Peyer's patch (tissue), 4 donors: ENCODE data around the gene WDR64. TPM values are rescaled to one million over a fixed set of nuclear protein-coding genes. Genes with fewer than 3 reads are reported as not detected.

ENCODE experiments used
- DNase-seq, 3 donors: peaks; one replicate each; pipeline ENCODE4 v3.0.0-alpha.2; 2017 to 2019
- H3K27ac ChIP-seq, 4 donors: fragments of 200-600 bp; sonication (generic); one replicate each; pipeline ENCODE4 v1.5.1; 2016 to 2019
- H3K27me3 ChIP-seq, 2 donors: fragments of 200-600 bp; sonication (generic); one replicate each; pipeline ENCODE4 v1.5.1; 2019
- H3K36me3 ChIP-seq, 3 donors: fragments of 200-600 bp; sonication (generic); one replicate each; pipeline ENCODE4 v1.5.1; 2016 to 2019
- H3K4me1 ChIP-seq, 4 donors: fragments of 200-600 bp; sonication (generic); one replicate each; pipeline ENCODE4 v1.5.1; 2016 to 2019
- H3K4me3 ChIP-seq, 4 donors: fragments of 200-600 bp; sonication (generic); 1 replicate in 3 of 4; 2 replicates in 1 of 4; pipeline ENCODE4 v1.5.1; 2016 to 2019; ENCODE audit warnings: mild to moderate bottlenecking in 1 of 4
- H3K9me3 ChIP-seq, 4 donors: fragments of 200-600 bp; sonication (generic); one replicate each; pipeline ENCODE4 v1.5.1; 2016 to 2019; ENCODE audit warnings: mild to moderate bottlenecking in 1 of 4
- CTCF ChIP-seq, 6 experiments: fragments of 450-650 bp in 4 of 6; fragments of 200-600 bp in 2 of 6; sonication (generic) in 1 of 6; IDR thresholded peaks; one replicate each; pipeline ENCODE4 v1.5.1; 2017 to 2019; ENCODE audit warnings: antibody characterized with exemption in 6 of 6, mild to moderate bottlenecking in 3 of 6, moderate library complexity in 1 of 6
- POLR2A ChIP-seq, 2 donors: fragments of 450-650 bp; IDR thresholded peaks; one replicate each; pipeline ENCODE4 v1.5.1; 2017; ENCODE audit warnings: antibody characterized with exemption in 2 of 2, mild to moderate bottlenecking in 2 of 2, moderate library complexity in 2 of 2
- total RNA-seq, 4 donors: library from RNA; depleted of rRNA; stranded (reverse); fragments of >200 nt; gene quantifications; one replicate each; pipeline ENCODE4 v1.1.0, GENCODE V29; 2016

The WDR64 gene
- total RNA-seq, 4 donors from 2014 or later: not detected

DNA sequence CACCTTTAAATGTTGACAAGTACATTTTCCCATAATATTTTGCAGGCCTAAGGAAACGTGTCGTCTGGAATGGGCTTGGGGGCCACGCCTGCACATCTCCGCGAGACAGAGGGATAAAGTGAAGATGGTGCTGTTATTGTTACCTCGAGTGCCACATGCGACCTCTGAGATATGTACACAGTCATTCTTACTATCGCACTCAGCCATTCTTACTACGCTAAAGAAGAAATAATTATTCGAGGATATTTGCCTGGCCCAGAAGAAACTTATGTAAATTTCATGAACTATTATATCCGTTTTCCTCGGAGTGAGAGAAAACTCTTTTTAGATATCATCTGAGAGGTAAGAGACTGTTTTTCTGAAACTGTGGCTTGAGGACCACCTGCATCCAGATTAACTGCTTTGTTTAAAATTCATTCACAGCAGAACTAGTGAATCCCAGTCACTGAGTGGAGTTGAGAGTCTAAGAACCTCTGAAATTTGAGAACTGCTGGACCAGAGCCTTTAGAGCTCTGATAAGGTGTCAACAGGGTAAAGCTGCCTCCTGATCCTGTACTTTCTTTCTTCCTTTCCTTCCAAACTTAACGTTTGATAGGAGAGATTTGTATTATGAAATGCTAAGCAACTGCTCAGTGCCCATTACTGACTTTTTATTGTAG, 196.7 kb downstream of the WDR64 start:
- H3K4me1 ChIP-seq: peaks cover 0 to 8% (median 0%) of the 10 kb centered on the region in 4 donors
- H3K27me3 ChIP-seq: no peaks in the 10 kb centered on the region
- H3K9me3 ChIP-seq: no peaks in the 10 kb centered on the region
- TF ChIP-seq CTCF (IDR thresholded peaks at IDR 0.05): no peak
- no peak for TF ChIP-seq POLR2A (IDR thresholded peaks at IDR 0.05)
- peak overlapping the region in 2 of 4 donors; percentile 91 to 96 for H3K4me3 ChIP-seq
- no peak for DNase-seq
- H3K36me3 ChIP-seq: no peaks in the 10 kb centered on the region
- H3K27ac ChIP-seq: no peak overlapping the region

DNA sequence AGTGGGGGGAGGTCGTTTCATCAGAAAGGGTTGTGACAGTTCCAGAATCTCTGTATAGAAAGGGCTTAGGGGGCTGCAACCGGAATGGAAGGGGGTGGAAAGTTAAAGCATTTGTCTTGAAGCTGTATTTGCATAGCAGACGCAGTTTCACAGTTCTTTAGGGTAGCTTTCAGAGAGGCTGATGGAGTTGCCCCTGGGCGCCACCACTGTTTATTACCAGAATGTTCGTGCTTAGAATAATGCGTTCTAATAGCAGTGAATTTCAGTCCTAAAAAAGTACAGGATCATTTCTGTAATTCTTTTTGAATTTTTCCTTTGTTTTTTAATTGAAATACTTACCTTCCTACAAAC, 197.2 kb downstream of the WDR64 start:
- peaks cover 0 to 8% (median 0%) of the 10 kb centered on the region in 4 donors for H3K4me1 ChIP-seq
- H3K9me3 ChIP-seq: no peaks in the 10 kb centered on the region
- no peak for TF ChIP-seq CTCF (IDR thresholded peaks at IDR 0.05)
- TF ChIP-seq POLR2A (IDR thresholded peaks at IDR 0.05): no peak
- H3K27me3 ChIP-seq: no peaks in the 10 kb centered on the region
- no peaks in the 10 kb centered on the region for H3K36me3 ChIP-seq
- no peak for DNase-seq
- H3K4me3 ChIP-seq: no peak overlapping the region
- no peak overlapping the region for H3K27ac ChIP-seq

Other genes starting within 250 kb of the WDR64 start
- 10 to 100 TPM; 29.7 to 91.3 (median 56.1) TPM for gene FH, start 132.5 kb upstream of the WDR64 start, total RNA-seq
- gene KMO, start 119.9 kb upstream of the WDR64 start, total RNA-seq: 10 to 100 TPM in 1 of 4 donors, under 1 TPM in 2, not detected in 1; 0.13 to 32.2 (median 0.70) TPM
- 10 to 100 TPM in 1 of 4 donors, 1 to 10 TPM in 3; 6.6 to 11.0 (median 9.1) TPM for gene CHML, start 11.9 kb upstream of the WDR64 start, total RNA-seq
- gene OPN3, start 11.9 kb upstream of the WDR64 start, total RNA-seq: 10 to 100 TPM; 17.3 to 23.1 (median 20.9) TPM
- gene EXO1, start 195.9 kb downstream of the WDR64 start, total RNA-seq: 1 to 10 TPM in 3 of 4 donors, under 1 TPM in 1; 0.66 to 5.8 (median 1.8) TPM